Endothelial cell of umbilical vein (primary cell): ENCODE results near the gene CLK4. TPM values are rescaled to one million over a fixed set of nuclear protein-coding genes. Genes with fewer than 3 reads are reported as not detected.

ENCODE experiments used
- BruUV-seq: library from RNA; stranded (reverse); fragments of 400-500 nt; replicated peaks from 2 replicates; lab custom pipeline; 2021; lab: Mats Ljungman, UMichigan
- CTCF ChIA-PET: fragments of 300-600, 350-600 bp; sonication (Branson Sonifier 250); formaldehyde crosslinking; loops from one replicate; lab custom pipeline; 2021; ENCODE audit warnings: antibody characterized with exemption, inconsistent platforms; lab: Charles Lee
- POLR2A ChIA-PET: fragments of 300-600, 350-600 bp; sonication (Branson Sonifier 250); formaldehyde crosslinking; loops from one replicate; lab custom pipeline; 2021; ENCODE audit warnings: antibody characterized with exemption, inconsistent platforms; lab: Charles Lee
- DNase-seq: peaks from one replicate; pipeline ENCODE4 v3.0.0-alpha.2; 2011; ENCODE audit warnings: low read depth, low spot score
- FAIRE-seq: peaks from 2 replicates; lab custom pipeline; 2011; peaks lifted over from hg19 to GRCh38; lab: Jason Lieb, UNC
- H2AFZ ChIP-seq: 2 replicates; pipeline ENCODE4 v1.6.0; 2012; ENCODE audit warnings: low read depth, low read length, control low read depth, inconsistent platforms
- H3K27ac ChIP-seq: 2 replicates; pipeline ENCODE4 v1.5.1; 2011; ENCODE audit warnings: low read depth, mild to moderate bottlenecking, control low read depth, low read length, moderate library complexity; ENCODE audit not compliant: insufficient read depth
- H3K27me3 ChIP-seq, 2 experiments: 2 replicates each; pipeline versions ENCODE4 v1.6.0 to v1.6.1; 2011; ENCODE audit warnings: low read length in 2 of 2, mixed read lengths in 1 of 2; ENCODE audit not compliant: control insufficient read depth in 2 of 2, insufficient read depth in 2 of 2
- H3K36me3 ChIP-seq, 2 experiments: 2 replicates in 1 of 2; 3 replicates in 1 of 2; pipeline ENCODE4 v1.5.1; 2011; ENCODE audit warnings: low read length in 2 of 2, mild to moderate bottlenecking in 1 of 2, moderate library complexity in 1 of 2; ENCODE audit not compliant: control insufficient read depth in 2 of 2, insufficient read depth in 2 of 2; ENCODE audit errors: extremely low read depth in 1 of 2
- H3K4me1 ChIP-seq: 3 replicates; pipeline ENCODE4 v1.5.1; 2011; ENCODE audit warnings: mild to moderate bottlenecking, low read length; ENCODE audit not compliant: control insufficient read depth, insufficient read depth; ENCODE audit errors: extremely low read depth
- H3K4me2 ChIP-seq: 2 replicates; pipeline ENCODE4 v1.6.1; 2011; ENCODE audit warnings: low read length, control low read depth, mixed read lengths; ENCODE audit not compliant: insufficient read depth
- H3K4me3 ChIP-seq, 3 experiments: fragments of 200-600 bp in 1 of 3; sonication (generic), shearing (Covaris generic) in 1 of 3; replicated peaks in 1 of 3; 2 replicates each; pipeline ENCODE4 v1.5.1; 2011 to 2016; ENCODE audit warnings: control low read depth in 3 of 3, low read length in 3 of 3, mild to moderate bottlenecking in 2 of 3, inconsistent platforms in 1 of 3, low read depth in 1 of 3, moderate library complexity in 1 of 3; ENCODE audit not compliant: insufficient read depth in 1 of 3
- H3K79me2 ChIP-seq: 2 replicates; pipeline ENCODE4 v1.6.0; 2012; ENCODE audit warnings: low read length, inconsistent platforms; ENCODE audit not compliant: control insufficient read depth, insufficient read depth
- H3K9ac ChIP-seq: replicated peaks from 2 replicates; pipeline ENCODE3; 2011; ENCODE audit warnings: low read length, control low read depth; ENCODE audit not compliant: insufficient read depth; ENCODE audit errors: extremely low read depth
- H3K9me1 ChIP-seq: replicated peaks from 3 replicates; pipeline ENCODE4 v1.6.0; 2011; ENCODE audit warnings: mild to moderate bottlenecking, low read length; ENCODE audit not compliant: control insufficient read depth, insufficient read depth; ENCODE audit errors: extremely low read depth
- H3K9me3 ChIP-seq: replicated peaks from 2 replicates; pipeline ENCODE4 v1.5.1; 2012; ENCODE audit warnings: low read length, inconsistent platforms; ENCODE audit not compliant: control insufficient read depth, insufficient read depth
- H4K20me1 ChIP-seq: replicated peaks from 2 replicates; pipeline ENCODE3; 2011; ENCODE audit warnings: mild to moderate bottlenecking, low read length; ENCODE audit not compliant: control insufficient read depth, insufficient read depth; ENCODE audit errors: extremely low read depth
- CTCF ChIP-seq, 2 donors: IDR thresholded peaks; 1 replicate in 1 of 2; 2 replicates in 1 of 2; pipeline ENCODE4 v1.5.1; 2011; ENCODE audit warnings: low read length in 2 of 2, mild to moderate bottlenecking in 2 of 2, moderate library complexity in 2 of 2, control low read depth in 1 of 2, inconsistent platforms in 1 of 2, low read depth in 1 of 2; ENCODE audit not compliant: insufficient read depth in 1 of 2; ENCODE audit errors: extremely low read depth in 1 of 2
- FOS ChIP-seq: IDR thresholded peaks from 2 replicates; pipeline ENCODE4 v1.6.1; 2011; ENCODE audit warnings: mild to moderate bottlenecking, low read length, moderate library complexity, borderline replicate concordance; ENCODE audit not compliant: insufficient read depth
- MAX ChIP-seq: IDR thresholded peaks from 2 replicates; pipeline ENCODE4 v1.6.1; 2011; ENCODE audit not compliant: insufficient read depth, insufficient read length
- MYC ChIP-seq: IDR thresholded peaks from one replicate; pipeline ENCODE4 v1.6.1; 2011; ENCODE audit warnings: mild to moderate bottlenecking, low read depth, low read length
- dilution Hi-C: fragments of 300-500 bp; cut with MboI; formaldehyde crosslinking; loops from one replicate; pipeline ENCODE4 v1.15.0; 2019; ENCODE audit warnings: low sequenced_read_pairs; ENCODE audit not compliant: extremely low pct_ligation_motif_present
- intact Hi-C: fragments of 100-400 bp; cut with micrococcal nuclease; formaldehyde crosslinking; loops from one replicate; pipeline ENCODE4 v1.10.0; 2022
- polyA plus RNA-seq, 4 experiments: library from polyadenylated mRNA; depleted of rRNA in 3 of 4; stranded (reverse) in 3 of 4; unstranded in 1 of 4; fragments of >200 nt; gene quantifications; 2 replicates each; pipeline versions ENCODE4 v1.2.1 to v1.2.3, GENCODE V29; 2011 to 2012; ENCODE audit warnings: missing spikeins in 1 of 4
- total RNA-seq: library from RNA; stranded (reverse); gene quantifications from 2 replicates; pipeline ENCODE4 v1.2.3, GENCODE V29; 2021

Gene CLK4
- total and polyA plus RNA-seq, 2 donors (not counting 3 experiments of a cell fraction or from before 2014, with no cell fraction given), result 7.0 to 19.2 TPM

- Histone ChIP-seq H3K9ac (no peak overlapping the region), H3K4me2 (no peak overlapping the region), H3K9me3 (peaks cover 2% of the 10 kb centered on the region), H3K27ac (no peak overlapping the region), H3K9me1 (no peaks in the 10 kb centered on the region), H3K36me3 (no peaks in the 10 kb centered on the region), H3K27me3 (no peaks in the 10 kb centered on the region), H2AFZ (no peak overlapping the region), H3K4me3 (no peak overlapping the region), H4K20me1 (no peaks in the 10 kb centered on the region), H3K4me1 (no peaks in the 10 kb centered on the region), H3K79me2 (no peaks in the 10 kb centered on the region)
- intact Hi-C loops (no loop called here), dilution Hi-C loops (no loop called here)
- ChIA-PET POLR2A (no interaction called here), CTCF (no interaction called here)
- BruUV-seq, result no TSS peak
- TF ChIP-seq CTCF (IDR thresholded peaks at IDR 0.05; ENCODE audit: extremely low read depth in 1 of 2, insufficient read depth in 1 of 2, low read depth in 1 of 2, low read length in 2 of 2), result no peak
- no peak for TF ChIP-seq FOS
- TF ChIP-seq MYC, result no peak
- no peak for TF ChIP-seq MAX
- FAIRE-seq (no peak), DNase-seq (no peak)
Observed at GRCh38 chr5:178650214-178650613, 23.4 kb upstream of the CLK4 start.

- Histone ChIP-seq H3K36me3 (no peaks in the 10 kb centered on the region), H3K4me1 (no peaks in the 10 kb centered on the region), H3K79me2 (no peaks in the 10 kb centered on the region), H3K4me2 (no peak overlapping the region), H4K20me1 (no peaks in the 10 kb centered on the region), H3K9me1 (no peaks in the 10 kb centered on the region), H3K27ac (no peak overlapping the region), H3K27me3 (no peaks in the 10 kb centered on the region), H3K9ac (no peak overlapping the region), H3K4me3 (no peak overlapping the region), H3K9me3 (peaks cover 2% of the 10 kb centered on the region), H2AFZ (no peak overlapping the region)
- DNase-seq (no peak), FAIRE-seq (no peak)
- dilution Hi-C loops, result no loop called here
- TF ChIP-seq MYC (no peak), MAX (no peak)
- intact Hi-C loops, result no loop called here
- ChIA-PET POLR2A (no interaction called here), CTCF (no interaction called here)
- no TSS peak for BruUV-seq
Observed at GRCh38 chr5:178649580-178649979, 22.7 kb upstream of the CLK4 start.
